Large intestine (tissue), 3 donors: ENCODE data around the gene KCNC4. TPM values are rescaled to one million over a fixed set of nuclear protein-coding genes. Genes with fewer than 3 reads are reported as not detected.

Experiments
- DNase-seq, 2 donors: peaks; one replicate each; pipeline versions ENCODE4 v3.0.0 to v3.0.0-alpha.2; 2013
- H3K27ac ChIP-seq: one replicate; pipeline ENCODE4 v1.5.1; 2013; ENCODE audit warnings: low read length
- H3K27me3 ChIP-seq: 2 replicates; pipeline ENCODE4 v1.6.1; 2013; ENCODE audit warnings: low read length; ENCODE audit not compliant: control insufficient read depth, insufficient read depth
- H3K36me3 ChIP-seq: 2 replicates; pipeline ENCODE4 v1.6.1; 2013; ENCODE audit warnings: low read length; ENCODE audit not compliant: control insufficient read depth, insufficient read depth
- H3K4me1 ChIP-seq: one replicate; pipeline ENCODE4 v1.6.1; 2013; ENCODE audit warnings: low read length; ENCODE audit not compliant: control insufficient read depth, insufficient read depth
- H3K4me3 ChIP-seq: one replicate; pipeline ENCODE4 v1.5.1; 2013; ENCODE audit warnings: low read length
- H3K9me3 ChIP-seq: one replicate; pipeline ENCODE4 v1.6.1; 2013; ENCODE audit warnings: mild to moderate bottlenecking, low read depth, low read length, moderate library complexity; ENCODE audit not compliant: control insufficient read depth
- WGBS: methylation state at CpG from one replicate; pipeline ENCODE4 v1.1.5; 2013; ENCODE audit warnings: low lambda C conversion rate; ENCODE audit not compliant: insufficient coverage; 5-methylcytosine and 5-hydroxymethylcytosine counted together
- polyA plus RNA-seq: library from polyadenylated mRNA; unstranded; fragments of 120-200 nt; gene quantifications from one replicate; pipeline ENCODE4 v1.2.1, GENCODE V29; 2013

The KCNC4 gene
- polyA plus RNA-seq, 1 donor, result 3.5 TPM

GRCh38 chr1:110212169-110213142 is 2.3 kb downstream of the KCNC4 start:
- 89% methylated on average over 1 of the region's 20 CpGs for WGBS
- DNase-seq, result no peak
- Histone ChIP-seq H3K27me3 (peaks cover 48% of the 10 kb centered on the region), H3K27ac (no peak overlapping the region), H3K4me3 (no peak overlapping the region), H3K9me3 (peaks cover 7% of the 10 kb centered on the region), H3K36me3 (no peaks in the 10 kb centered on the region), H3K4me1 (peaks cover 5% of the 10 kb centered on the region)

DNA sequence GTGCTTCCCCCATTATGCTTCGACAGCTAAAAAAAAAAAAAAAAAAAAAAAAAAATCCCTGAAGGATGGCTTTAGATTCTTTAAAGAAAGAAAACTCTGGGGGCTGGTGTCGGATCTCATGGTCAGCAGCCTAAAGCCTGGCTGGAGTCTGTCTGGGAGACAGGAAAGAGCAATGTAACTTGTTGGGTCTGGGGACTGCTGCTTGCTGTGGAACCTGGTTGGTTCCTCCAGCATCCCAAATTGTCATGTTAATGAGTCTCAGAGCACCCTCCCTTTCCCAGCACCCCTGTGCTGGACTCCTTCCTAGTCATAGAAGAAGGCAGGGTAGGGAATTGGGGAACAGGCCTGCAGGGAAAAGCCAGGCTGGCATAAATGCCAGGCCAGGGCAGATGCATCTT is 3.0 kb downstream of the KCNC4 start:
- no peak overlapping the region for H3K27ac ChIP-seq
- 63% methylated on average over 1 of the region's 2 CpGs for WGBS
- H3K36me3 ChIP-seq, result no peaks in the 10 kb centered on the region
- H3K27me3 ChIP-seq, result peaks cover 45% of the 10 kb centered on the region
- peaks cover 7% of the 10 kb centered on the region for H3K9me3 ChIP-seq
- peaks cover 5% of the 10 kb centered on the region for H3K4me1 ChIP-seq
- H3K4me3 ChIP-seq, result no peak overlapping the region
- no peak for DNase-seq

GRCh38 chr1:110214454-110215404 is 4.6 kb downstream of the KCNC4 start:
- Histone ChIP-seq H3K9me3 (peaks cover 7% of the 10 kb centered on the region), H3K4me1 (peaks cover 5% of the 10 kb centered on the region), H3K27ac (no peak overlapping the region), H3K36me3 (no peaks in the 10 kb centered on the region), H3K4me3 (no peak overlapping the region), H3K27me3 (peaks cover 35% of the 10 kb centered on the region)
- WGBS, result no CpG with 5 or more reads among the region's 16 CpGs
- no peak for DNase-seq

DNA sequence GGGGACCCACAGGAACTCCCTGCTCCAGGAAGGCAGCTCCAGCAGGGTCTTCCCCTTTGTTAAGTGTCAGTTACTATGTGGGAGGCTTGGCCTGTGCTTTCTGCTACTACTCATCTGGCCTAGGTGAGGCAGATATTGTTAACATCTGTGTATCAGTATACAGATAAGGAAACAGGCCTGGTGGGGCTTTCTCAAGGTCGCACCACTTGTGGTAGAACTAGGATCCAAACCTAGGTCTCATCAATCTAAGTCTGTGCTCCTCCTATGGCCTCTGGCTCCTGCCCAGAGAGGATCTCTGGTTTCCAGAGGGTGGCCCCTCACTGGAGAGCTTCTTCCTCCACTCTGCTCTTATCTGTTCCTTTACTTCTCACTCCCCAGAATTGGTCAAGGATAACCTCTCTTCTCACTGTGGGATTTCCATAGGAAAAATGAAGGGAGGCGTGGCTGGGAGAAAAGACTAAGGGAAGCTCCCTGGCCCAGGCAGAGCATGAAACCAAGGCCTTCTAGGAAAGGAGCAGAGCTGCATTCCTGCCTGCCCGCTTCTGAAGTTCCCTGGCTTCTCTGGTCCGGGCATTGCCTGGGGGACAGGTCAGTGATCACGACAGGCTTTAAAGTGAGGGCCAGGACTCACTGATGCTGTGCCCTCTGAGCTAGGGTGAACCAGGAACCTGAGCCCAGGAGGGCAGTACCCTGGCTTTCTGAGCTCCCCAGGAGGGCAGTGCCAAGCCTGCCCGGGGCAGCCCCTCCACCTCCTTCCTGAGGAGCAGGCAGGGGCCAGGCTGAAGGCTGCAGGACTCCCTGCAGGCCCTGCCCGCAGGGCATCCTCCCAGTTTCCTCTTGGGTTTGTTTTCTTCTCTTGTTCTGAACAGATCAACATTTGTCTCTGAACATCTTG is 5.8 kb downstream of the KCNC4 start:
- H3K4me1 ChIP-seq, result peaks cover 11% of the 10 kb centered on the region
- peaks cover 31% of the 10 kb centered on the region for H3K27me3 ChIP-seq
- H3K4me3 ChIP-seq, result no peak overlapping the region
- no peak for DNase-seq
- H3K9me3 ChIP-seq, result peaks cover 6% of the 10 kb centered on the region
- H3K36me3 ChIP-seq, result no peaks in the 10 kb centered on the region
- WGBS, result no CpG with 5 or more reads among the region's 7 CpGs
- no peak overlapping the region for H3K27ac ChIP-seq

GRCh38 chr1:110216844-110217444 is 6.8 kb downstream of the KCNC4 start:
- no peak for DNase-seq
- H3K4me1 ChIP-seq, result peaks cover 5% of the 10 kb centered on the region
- no CpG with 5 or more reads among the region's 6 CpGs for WGBS
- H3K9me3 ChIP-seq, result no peaks in the 10 kb centered on the region
- H3K27me3 ChIP-seq, result peaks cover 20% of the 10 kb centered on the region
- no peak overlapping the region for H3K4me3 ChIP-seq
- H3K36me3 ChIP-seq, result no peaks in the 10 kb centered on the region
- no peak overlapping the region for H3K27ac ChIP-seq

GRCh38 chr1:110218137-110218536 is 8.0 kb downstream of the KCNC4 start:
- Histone ChIP-seq H3K9me3 (no peaks in the 10 kb centered on the region), H3K4me1 (peaks cover 5% of the 10 kb centered on the region), H3K36me3 (no peaks in the 10 kb centered on the region), H3K4me3 (no peak overlapping the region), H3K27me3 (peaks cover 8% of the 10 kb centered on the region), H3K27ac (no peak overlapping the region)
- DNase-seq, result no peak
- 93% methylated on average over 4 of the region's 5 CpGs for WGBS

DNA sequence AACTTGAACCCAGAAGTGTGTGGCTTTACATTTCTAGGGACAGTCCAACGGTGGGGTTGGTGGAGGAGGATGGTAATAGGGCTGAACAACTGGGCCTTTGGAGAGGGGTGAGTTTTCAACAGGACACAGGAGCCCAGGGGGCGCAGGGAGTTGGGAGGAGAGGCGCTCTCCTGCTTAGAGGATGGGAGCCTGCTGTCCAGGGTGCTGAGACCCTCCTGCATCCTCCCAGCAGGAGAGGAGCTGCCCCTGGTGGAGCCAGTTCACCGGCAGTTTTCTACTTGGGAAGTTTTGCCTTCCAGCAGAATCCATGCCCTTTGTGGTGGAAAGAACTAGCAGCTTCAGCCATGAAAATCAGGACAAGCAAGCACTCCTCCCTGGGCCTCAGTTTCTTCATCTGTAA is 8.6 kb downstream of the KCNC4 start:
- H3K36me3 ChIP-seq, result no peaks in the 10 kb centered on the region
- no CpG with 5 or more reads among the region's 4 CpGs for WGBS

GRCh38 chr1:110220324-110220723 is 10.2 kb downstream of the KCNC4 start:
- WGBS, result 33% methylated on average over 1 of the region's 5 CpGs
- peaks cover 5% of the 10 kb centered on the region for H3K4me1 ChIP-seq
- no peaks in the 10 kb centered on the region for H3K36me3 ChIP-seq
- H3K27ac ChIP-seq, result no peak overlapping the region
- H3K27me3 ChIP-seq, result no peaks in the 10 kb centered on the region
- no peak overlapping the region for H3K4me3 ChIP-seq
- no peaks in the 10 kb centered on the region for H3K9me3 ChIP-seq
- no peak for DNase-seq

More for the DNA sequence above, 8.6 kb downstream of the KCNC4 start:
- H3K27ac ChIP-seq, result no peak overlapping the region
- H3K9me3 ChIP-seq, result no peaks in the 10 kb centered on the region
- H3K4me1 ChIP-seq, result peaks cover 5% of the 10 kb centered on the region
- DNase-seq, result no peak
- no peak overlapping the region for H3K4me3 ChIP-seq
- peaks cover 2% of the 10 kb centered on the region for H3K27me3 ChIP-seq

GRCh38 chr1:110221119-110221518 is 11.0 kb downstream of the KCNC4 start:
- no peaks in the 10 kb centered on the region for H3K36me3 ChIP-seq
- no peak for DNase-seq
- peaks cover 5% of the 10 kb centered on the region for H3K4me1 ChIP-seq
- WGBS, result no CpG with 5 or more reads among the region's 4 CpGs
- H3K9me3 ChIP-seq, result no peaks in the 10 kb centered on the region
- no peak overlapping the region for H3K27ac ChIP-seq
- no peaks in the 10 kb centered on the region for H3K27me3 ChIP-seq
- H3K4me3 ChIP-seq, result no peak overlapping the region
